Measurements from ENCODE around the gene TCP11L2. TPM values are rescaled to one million over a fixed set of nuclear protein-coding genes. Genes with fewer than 3 reads are reported as not detected.

Gene TCP11L2
- total RNA-seq, 1 donor, result 25.0 TPM

GRCh38 chr12:106345746-106346145, 43.2 kb downstream of the TCP11L2 start:
- TF ChIP-seq CTCF (IDR thresholded peaks at IDR 0.05; ENCODE audit: insufficient read depth, low read depth, low read length), result peak; percentile 65
- H3K4me3 ChIP-seq (ENCODE audit: low read depth, low read length), result no peak overlapping the region
- peak; percentile 69 for DNase-seq (ENCODE audit: low read depth)

DNA sequence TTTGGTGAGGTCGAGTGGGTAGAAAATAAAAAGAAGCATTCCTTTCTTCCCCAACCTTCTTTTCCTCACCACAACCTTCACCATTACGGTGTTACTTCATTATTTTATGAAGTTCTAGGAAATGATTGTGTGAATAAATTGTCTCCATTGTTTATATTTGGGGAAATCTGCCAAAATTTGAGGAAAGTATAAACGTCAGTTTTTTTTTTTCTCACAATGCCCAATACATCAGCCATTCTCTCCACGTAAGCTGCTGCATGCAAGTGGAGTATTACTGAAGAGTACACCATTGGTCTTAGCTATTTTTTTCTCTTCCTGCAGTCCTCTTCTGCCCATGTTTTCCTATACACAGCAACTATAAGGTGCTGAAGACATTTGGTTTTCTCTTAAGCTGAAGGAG, 45.9 kb downstream of the TCP11L2 start:
- no peak overlapping the region for H3K4me3 ChIP-seq (ENCODE audit: low read depth, low read length)
- no peak for TF ChIP-seq CTCF (IDR thresholded peaks at IDR 0.05; ENCODE audit: insufficient read depth, low read depth, low read length)
- no peak for DNase-seq (ENCODE audit: low read depth)

DNA sequence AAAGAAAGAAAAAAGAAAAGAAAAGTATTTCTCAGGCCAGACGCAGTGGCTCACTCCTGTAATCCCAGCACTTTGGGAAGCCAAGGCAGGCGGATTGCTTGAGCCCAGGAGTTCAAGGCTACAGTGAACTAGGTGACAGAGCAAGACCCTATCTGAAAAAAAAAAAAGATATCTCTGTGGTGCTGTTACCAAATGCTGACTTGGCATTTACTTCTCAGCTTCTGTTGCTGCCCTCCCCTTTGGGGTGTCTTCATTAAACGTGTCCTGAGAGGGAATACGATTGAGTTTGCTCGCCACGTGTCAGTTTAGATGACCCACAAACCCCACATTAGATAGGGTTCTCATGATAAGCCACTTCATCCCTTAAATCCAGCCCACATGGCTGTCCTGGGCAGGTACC, 50.6 kb downstream of the TCP11L2 start:
- no peak for TF ChIP-seq CTCF (IDR thresholded peaks at IDR 0.05; ENCODE audit: insufficient read depth, low read depth, low read length)

DNA sequence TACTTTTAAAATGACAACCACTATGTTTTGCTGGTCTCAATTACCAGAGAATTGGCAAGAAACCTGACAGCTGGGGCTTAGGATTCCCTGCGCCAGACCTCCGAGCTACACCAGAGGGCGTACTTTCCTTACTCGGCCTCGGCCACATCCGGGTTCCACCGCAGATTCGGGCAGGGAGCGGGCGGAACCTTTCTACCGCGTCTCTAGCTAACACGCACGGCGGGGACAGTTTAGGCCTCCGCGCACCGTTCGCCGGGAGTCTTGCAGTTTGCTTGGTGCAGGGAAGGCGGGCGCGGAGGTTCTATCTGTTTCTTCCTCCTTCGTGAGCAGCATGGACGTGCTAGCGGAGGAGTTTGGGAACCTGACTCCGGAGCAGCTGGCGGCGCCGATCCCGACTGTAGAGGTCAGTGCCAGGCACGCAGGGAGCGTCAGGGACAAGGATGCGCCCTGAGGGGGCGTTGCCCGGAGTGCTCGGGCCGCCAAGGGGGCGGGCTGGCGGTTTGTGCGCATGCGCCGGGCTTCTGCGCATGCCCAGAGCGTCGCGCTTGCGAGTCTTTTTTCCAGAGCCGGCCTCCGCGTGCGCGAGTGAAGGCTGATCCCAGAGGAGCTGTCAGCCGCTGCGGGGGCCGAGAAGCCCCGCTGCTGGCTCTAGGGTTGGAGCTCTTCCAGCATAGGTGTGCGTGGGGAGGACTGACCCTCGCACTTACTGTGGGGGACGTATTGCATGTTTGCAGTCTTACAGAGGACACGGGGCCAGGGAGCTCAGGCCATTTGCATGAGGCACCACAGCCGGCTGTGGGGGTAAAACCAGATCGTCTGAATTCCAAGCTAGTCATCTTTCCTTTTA, 55.2 kb downstream of the TCP11L2 start, which contains the start of gene POLR3B:
POLR3B (plus strand) TSS at position 200 of the 847 bp plus-strand sequence; CDS start at position 332, 132 bp downstream.
- peak; percentile 90 for TF ChIP-seq CTCF (IDR thresholded peaks at IDR 0.05; ENCODE audit: insufficient read depth, low read depth, low read length)

More for the DNA sequence above, 50.6 kb downstream of the TCP11L2 start:
- no peak overlapping the region for H3K4me3 ChIP-seq (ENCODE audit: low read depth, low read length)
- DNase-seq (ENCODE audit: low read depth), result no peak

GRCh38 chr12:106358396-106359241, 56.1 kb downstream of the TCP11L2 start:
- H3K4me3 ChIP-seq (ENCODE audit: low read depth, low read length), result peak overlapping the region; percentile 80
- no peak for TF ChIP-seq CTCF (IDR thresholded peaks at IDR 0.05; ENCODE audit: insufficient read depth, low read depth, low read length)
- DNase-seq (ENCODE audit: low read depth), result peak; percentile 96

More for the DNA sequence above, 55.2 kb downstream of the TCP11L2 start, which contains the start of gene POLR3B:
- DNase-seq (ENCODE audit: low read depth), result peak; percentile 96
- peak within 1 kb of the TSS; percentile 80 for H3K4me3 ChIP-seq (ENCODE audit: low read depth, low read length)

GRCh38 chr12:106359646-106360399, 57.3 kb downstream of the TCP11L2 start:
- H3K4me3 ChIP-seq (ENCODE audit: low read depth, low read length), result peak overlapping the region; percentile 23
- TF ChIP-seq CTCF (IDR thresholded peaks at IDR 0.05; ENCODE audit: insufficient read depth, low read depth, low read length), result no peak
- DNase-seq (ENCODE audit: low read depth), result peak; percentile 10

Data from fibroblast of villous mesenchyme (primary cell).